ENCODE measurements around the gene YTHDC1.

The YTHDC1 gene

DNA sequence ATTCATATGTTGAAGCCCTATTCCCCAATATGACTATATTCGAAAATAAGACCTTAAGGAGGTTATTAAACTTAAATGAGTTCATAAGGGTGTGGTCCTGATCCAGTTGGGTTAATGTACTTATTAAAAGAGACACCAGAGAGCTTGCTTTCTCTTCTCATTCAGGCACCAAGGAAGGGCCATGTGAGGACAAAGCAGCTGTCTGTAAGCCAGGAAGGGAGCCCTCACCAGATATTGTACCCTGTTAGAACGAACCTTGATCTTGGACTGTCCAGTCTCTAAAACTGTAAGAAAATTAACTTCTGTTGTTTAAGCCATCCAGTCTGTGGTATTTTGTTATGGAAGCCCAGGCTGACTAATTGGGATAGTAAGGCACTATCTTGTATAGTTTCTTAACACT, 9.1 kb upstream of the YTHDC1 start:
- DNase-seq (ENCODE audit: low read depth): no peak

- no peak for DNase-seq (ENCODE audit: low read depth)
Observed at GRCh38 chr4:68352791-68353190, 2.9 kb upstream of the YTHDC1 start.

DNA sequence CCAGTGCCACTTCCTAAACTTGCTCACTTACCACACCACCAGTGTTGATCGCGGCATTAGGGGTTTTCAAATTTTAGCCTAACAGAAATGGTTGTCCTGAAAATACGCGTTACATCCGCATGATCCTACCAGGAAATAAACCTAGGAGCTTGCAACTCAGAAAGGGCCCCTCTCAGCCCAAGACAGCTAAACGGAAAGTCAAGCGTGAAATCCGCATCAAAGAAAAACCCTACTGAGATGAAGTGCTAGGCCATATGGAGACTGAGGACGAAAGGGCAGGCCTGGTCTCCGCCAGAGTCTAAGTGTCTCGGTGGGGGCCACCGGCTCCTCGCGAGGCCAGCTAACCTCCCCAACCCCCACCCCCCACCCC, 626 bp downstream of the YTHDC1 start:
- no peak for DNase-seq (ENCODE audit: low read depth)

GRCh38 chr4:68348577-68348976, 1.3 kb downstream of the YTHDC1 start:
- no peak for DNase-seq (ENCODE audit: low read depth)

- DNase-seq (ENCODE audit: low read depth): no peak
Observed at GRCh38 chr4:68347845-68348244, 2.0 kb downstream of the YTHDC1 start.

GRCh38 chr4:68346461-68346860, 3.4 kb downstream of the YTHDC1 start:
- DNase-seq (ENCODE audit: low read depth): no peak

GRCh38 chr4:68344785-68345184, 5.1 kb downstream of the YTHDC1 start:
- DNase-seq (ENCODE audit: low read depth): no peak

DNA sequence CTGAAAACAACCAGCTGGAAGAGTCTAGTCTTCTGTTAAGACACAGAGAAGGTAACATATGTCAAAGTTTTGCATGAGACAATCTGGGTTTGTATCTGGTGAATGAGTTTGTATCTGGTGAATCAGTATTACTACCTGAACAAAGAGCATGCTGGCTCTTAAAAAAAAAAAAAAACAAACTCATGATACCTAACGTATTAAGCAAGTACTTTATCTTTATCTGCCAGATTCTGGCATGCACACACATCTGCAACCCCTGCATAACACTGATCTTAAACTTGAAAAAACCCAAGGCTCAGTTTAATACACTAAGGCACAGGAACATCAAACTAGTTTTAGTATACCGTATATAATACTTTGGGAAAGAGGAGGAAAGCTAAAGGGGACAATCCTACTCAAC, 5.8 kb downstream of the YTHDC1 start:
- DNase-seq (ENCODE audit: low read depth): no peak

DNA sequence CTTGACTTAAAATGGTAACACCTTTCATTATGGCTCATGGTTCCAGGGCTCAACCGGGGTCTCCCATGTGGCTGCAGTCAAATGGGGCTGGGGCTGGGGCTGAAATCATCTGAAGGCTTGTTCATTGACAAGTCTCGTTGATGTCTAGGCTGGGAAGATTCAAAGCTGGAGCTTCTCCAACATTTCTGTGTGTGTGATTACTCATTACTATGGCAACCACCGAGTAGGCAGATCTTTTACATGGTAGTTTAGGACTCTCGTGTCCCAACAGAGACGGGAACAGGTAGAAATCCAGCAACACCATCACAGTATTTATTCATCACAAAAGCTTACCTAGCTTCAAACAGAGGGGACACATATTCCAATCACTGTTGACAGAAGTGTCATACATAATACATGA, 7.8 kb downstream of the YTHDC1 start:
- DNase-seq (ENCODE audit: low read depth): no peak

- no peak for DNase-seq (ENCODE audit: low read depth)
Observed at GRCh38 chr4:68338625-68339024, 11.3 kb downstream of the YTHDC1 start.

GRCh38 chr4:68337522-68337921, 12.4 kb downstream of the YTHDC1 start:
- no peak for DNase-seq (ENCODE audit: low read depth)

GRCh38 chr4:68337004-68337403, 12.9 kb downstream of the YTHDC1 start:
- DNase-seq (ENCODE audit: low read depth): no peak

DNA sequence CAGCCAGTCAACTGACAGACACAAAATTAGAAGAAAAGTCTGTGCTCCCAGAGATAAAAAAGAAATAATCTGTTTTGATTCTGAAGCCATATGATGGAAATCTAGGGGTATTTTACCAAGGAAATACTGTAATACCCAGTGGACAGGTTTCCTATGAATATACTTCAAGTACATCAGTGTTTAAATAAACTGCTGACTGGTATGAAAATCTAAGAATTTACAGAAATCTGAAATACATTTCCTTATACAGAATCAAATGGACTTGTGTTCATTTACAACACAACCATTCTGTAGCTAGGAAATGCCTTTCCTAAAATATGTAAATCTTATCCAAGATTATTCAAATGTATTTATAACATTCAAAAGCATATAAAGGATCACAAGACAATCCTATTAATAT, 13.4 kb downstream of the YTHDC1 start:
- DNase-seq (ENCODE audit: low read depth): no peak

DNA sequence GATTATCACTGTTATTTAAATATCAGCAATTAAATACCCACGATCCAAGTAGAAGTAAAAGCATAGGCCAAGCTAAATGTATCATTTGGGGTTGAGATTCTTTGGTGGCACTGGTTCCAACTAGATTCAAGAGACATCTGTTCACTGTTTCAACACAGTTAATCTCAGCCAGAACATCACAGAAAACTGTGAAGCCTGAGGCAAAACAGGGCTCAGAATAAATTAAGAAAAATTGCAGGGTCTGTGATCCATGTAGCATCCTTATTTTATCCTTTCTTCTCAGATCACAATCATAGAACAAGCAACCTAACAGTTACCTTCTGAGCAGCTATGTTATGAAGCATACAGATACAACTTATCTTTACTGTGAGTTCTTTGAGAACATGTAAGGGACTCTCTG, 23.7 kb downstream of the YTHDC1 start:
- DNase-seq (ENCODE audit: low read depth): no peak

- no peak for DNase-seq (ENCODE audit: low read depth)
Observed at GRCh38 chr4:68324519-68325262, 25.2 kb downstream of the YTHDC1 start.

GRCh38 chr4:68319040-68319439, 30.9 kb downstream of the YTHDC1 start:
- no peak for DNase-seq (ENCODE audit: low read depth)

DNA sequence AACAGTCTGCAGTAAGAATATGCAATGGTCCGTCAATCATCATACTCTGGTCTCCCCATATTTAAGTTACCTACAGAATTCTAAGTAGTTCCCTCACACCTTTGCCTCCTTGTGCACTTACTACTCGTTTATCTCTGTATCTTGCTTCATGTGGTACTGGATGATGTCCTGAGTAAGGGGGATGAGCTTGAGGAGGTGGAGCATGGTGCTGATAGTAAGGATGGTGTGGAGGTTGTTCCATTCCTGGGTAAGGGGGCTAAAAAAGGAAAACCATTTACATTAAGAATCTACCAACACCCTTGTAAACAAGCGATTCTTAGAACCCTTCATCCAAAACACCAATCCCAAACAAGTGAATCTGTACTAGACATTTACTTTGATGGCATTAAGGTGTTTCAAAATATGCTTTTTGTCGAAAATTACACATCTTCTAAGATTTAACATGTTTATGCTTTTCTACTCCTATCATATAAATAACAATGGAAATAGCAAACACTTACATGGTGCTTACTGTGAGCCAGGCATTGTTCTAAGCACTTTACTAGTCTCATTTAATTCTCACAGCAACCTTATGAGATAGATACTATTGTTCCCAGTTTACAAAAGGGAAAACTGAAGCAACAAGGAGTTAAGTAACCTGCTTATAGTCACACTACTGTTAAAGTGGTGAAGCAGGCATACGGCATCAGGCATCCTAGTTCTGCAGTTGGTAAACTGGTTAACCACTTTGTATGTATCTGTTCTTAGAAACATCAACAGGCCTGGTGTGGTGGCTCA, 33.5 kb downstream of the YTHDC1 start:
- DNase-seq (ENCODE audit: low read depth): no peak

DNA sequence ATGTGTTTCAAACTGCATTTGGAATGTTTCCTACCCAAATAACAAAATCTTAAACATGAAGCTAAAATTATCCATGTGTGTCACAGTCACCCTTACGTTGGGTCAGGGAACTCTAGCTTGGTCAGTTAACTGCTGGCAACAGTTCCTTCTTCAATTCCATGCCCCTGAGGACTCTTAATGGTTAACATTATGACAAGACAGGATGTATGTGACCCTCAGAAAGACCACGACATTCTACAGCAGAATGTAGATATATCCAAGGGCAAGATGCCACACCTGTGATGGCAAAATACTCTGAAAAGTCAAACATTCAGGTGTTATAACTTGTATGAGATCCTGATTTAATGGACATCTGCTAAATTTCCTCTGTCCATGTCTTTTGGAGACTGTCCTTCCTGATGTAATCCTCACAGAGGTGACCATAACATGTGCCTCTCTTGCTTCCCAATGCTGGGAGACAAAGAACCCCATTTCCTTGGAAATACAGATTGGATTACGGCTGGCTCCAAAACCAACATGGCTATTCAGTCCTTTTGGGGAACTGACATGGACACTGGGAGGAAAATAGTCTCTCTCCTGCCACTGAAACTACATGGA, 39.1 kb downstream of the YTHDC1 start:
- DNase-seq (ENCODE audit: low read depth): no peak

GRCh38 chr4:68304731-68305130, 45.2 kb downstream of the YTHDC1 start:
- no peak for DNase-seq (ENCODE audit: low read depth)

- no peak for DNase-seq (ENCODE audit: low read depth)
Observed at GRCh38 chr4:68299492-68300457, 50.1 kb downstream of the YTHDC1 start.

- DNase-seq (ENCODE audit: low read depth): no peak
Observed at GRCh38 chr4:68297137-68297536, 52.8 kb downstream of the YTHDC1 start.

DNA sequence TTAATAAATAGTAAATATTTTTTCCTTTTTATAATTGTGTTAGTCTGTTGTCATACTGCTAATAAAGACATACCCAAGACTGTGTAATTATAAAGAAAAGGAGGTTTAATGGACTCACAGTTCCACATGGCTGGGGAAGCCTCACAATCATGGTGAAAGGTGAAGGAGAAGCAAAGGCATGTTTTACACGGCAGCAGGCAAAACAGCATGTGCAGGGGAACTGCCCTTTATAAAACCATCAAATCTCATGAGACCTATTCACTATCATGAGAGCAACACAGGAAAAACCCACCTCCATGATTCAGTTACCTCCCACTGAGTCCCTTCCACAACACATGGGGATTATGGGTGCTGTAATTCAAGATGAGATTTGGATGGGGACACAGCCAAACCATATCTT, 58.6 kb downstream of the YTHDC1 start:
- no peak for DNase-seq (ENCODE audit: low read depth)

Measured in stimulated activated CD4-positive, alpha-beta T cell treated with anti-CD3 and anti-CD28 coated beads, Interleukin-2, amount 100 ng/mL, for 4 hours (primary cell).